ENCODE data around the gene PARP3.

GRCh38 chr3:51964521-51964920 lies 22.4 kb downstream of the PARP3 start:
- no peak for TF ChIP-seq POLR2AphosphoS5 (IDR thresholded peaks at IDR 0.05; ENCODE audit: borderline replicate concordance, low read depth, low read length)
- TF ChIP-seq EZH2 (IDR thresholded peaks at IDR 0.05), result no peak
- TF ChIP-seq FOXP2 (optimal IDR thresholded peaks at IDR 0.05; ENCODE audit: control extremely low read depth, extremely low read length, insufficient read depth), result no peak

Data from SK-N-MC (cell line).